Activated CD4-positive, alpha-beta T cell treated with anti-CD3 and anti-CD28 coated beads, Interleukin-2, amount 50 U/mL, for 16 hours (primary cell): ENCODE measurements around the gene EFCAB5.
"Not testable (repeated sequence)": the region's sequence is repeated elsewhere in the genome, so short reads cannot be mapped to it uniquely, and the experiment has no call there.

Source experiments
- DNase-seq: peaks from one replicate; pipeline ENCODE4 v3.0.0-alpha.2; 2020

Gene EFCAB5

GRCh38 chr17:30021708-30022317 is 80.4 kb downstream of the EFCAB5 start:
- peak; percentile 45 for DNase-seq

GRCh38 chr17:30025325-30025724 is 83.9 kb downstream of the EFCAB5 start:
- not testable (repeated sequence) for DNase-seq

- DNase-seq = no peak
These were observed 86.2 kb downstream of the EFCAB5 start for GRCh38 chr17:30027676-30028075.

- DNase-seq = peak; percentile 6
These were observed 89.9 kb downstream of the EFCAB5 start for GRCh38 chr17:30031214-30031869.

GRCh38 chr17:30035369-30035768 is 93.9 kb downstream of the EFCAB5 start:
- DNase-seq = no peak

- DNase-seq = not testable (repeated sequence)
These were observed 99.5 kb downstream of the EFCAB5 start for GRCh38 chr17:30040719-30041518.

- DNase-seq = no peak
These were observed 100.1 kb downstream of the EFCAB5 start for GRCh38 chr17:30041551-30041950.

- DNase-seq = no peak
These were observed 120.9 kb downstream of the EFCAB5 start for GRCh38 chr17:30062372-30062771.

- no peak for DNase-seq
These were observed 123.3 kb downstream of the EFCAB5 start for GRCh38 chr17:30064738-30065137.

GRCh38 chr17:30068465-30068864 is 127.0 kb downstream of the EFCAB5 start:
- DNase-seq = no peak

GRCh38 chr17:30074254-30074653 is 132.8 kb downstream of the EFCAB5 start:
- no peak for DNase-seq

GRCh38 chr17:30074730-30075129 is 133.3 kb downstream of the EFCAB5 start:
- DNase-seq = no peak

- no peak for DNase-seq
These were observed 141.3 kb downstream of the EFCAB5 start for GRCh38 chr17:30082773-30083172.

- no peak for DNase-seq
These were observed 143.4 kb downstream of the EFCAB5 start for GRCh38 chr17:30084788-30085187.

- DNase-seq = no peak
These were observed 145.5 kb downstream of the EFCAB5 start for GRCh38 chr17:30086896-30087295.

GRCh38 chr17:30087431-30087830 is 146.0 kb downstream of the EFCAB5 start:
- not testable (repeated sequence) for DNase-seq

- DNase-seq = no peak
These were observed 149.8 kb downstream of the EFCAB5 start for GRCh38 chr17:30091121-30091670.

- no peak for DNase-seq
These were observed 150.3 kb downstream of the EFCAB5 start for GRCh38 chr17:30091771-30092170.

GRCh38 chr17:30092886-30093285 is 151.5 kb downstream of the EFCAB5 start:
- no peak for DNase-seq

- DNase-seq = peak; percentile 72
These were observed 152.2 kb downstream of the EFCAB5 start for GRCh38 chr17:30093463-30094147.

GRCh38 chr17:30095507-30096244 is 154.2 kb downstream of the EFCAB5 start:
- peak; percentile 20 for DNase-seq

- DNase-seq = no peak
These were observed 160.4 kb downstream of the EFCAB5 start for GRCh38 chr17:30101686-30102390.
